Measurements from ENCODE around the gene GABRG2.

Gene GABRG2

GRCh38 chr5:162193012-162193411, 125.4 kb downstream of the GABRG2 start:
- DNase-seq (ENCODE audit: low read depth) = no peak

GRCh38 chr5:162196351-162196750, 128.8 kb downstream of the GABRG2 start:
- no peak for DNase-seq (ENCODE audit: low read depth)

- no peak for DNase-seq (ENCODE audit: low read depth)
Observed at GRCh38 chr5:162202285-162202880, 134.8 kb downstream of the GABRG2 start.

Data from T-helper 22 cell (primary cell).